Aorta (tissue), 5 donors: ENCODE measurements around the gene MTG1. TPM values are rescaled to one million over a fixed set of nuclear protein-coding genes. Genes with fewer than 3 reads are reported as not detected.
"Not testable (repeated sequence)": the region's sequence is repeated elsewhere in the genome, so short reads cannot be mapped to it uniquely, and the experiment has no call there.

Source experiments
- ATAC-seq: fragments of 200-7000 bp; cut with Tn5 transposase; one replicate; pipeline ENCODE4 v1.9.1; 2022; ENCODE audit warnings: moderate library complexity; ENCODE audit not compliant: low FRiP score
- DNase-seq, 2 donors: peaks; one replicate each; pipeline ENCODE4 v3.0.0-alpha.2; 2020
- H3K27ac ChIP-seq, 2 donors: one replicate each; pipeline ENCODE4 v1.5.1; 2013; ENCODE audit warnings: low read length in 2 of 2, mild to moderate bottlenecking in 2 of 2, moderate library complexity in 2 of 2, control low read depth in 1 of 2, inconsistent platforms in 1 of 2, low read depth in 1 of 2
- H3K27me3 ChIP-seq, 2 donors: one replicate each; pipeline ENCODE4 v1.6.1; 2013; ENCODE audit warnings: control low read depth in 1 of 2, low read length in 1 of 2, mild to moderate bottlenecking in 1 of 2, moderate library complexity in 1 of 2; ENCODE audit not compliant: insufficient read depth in 2 of 2, control insufficient read depth in 1 of 2
- H3K36me3 ChIP-seq, 2 donors: one replicate each; pipeline ENCODE4 v1.6.1; 2013; ENCODE audit warnings: control low read depth in 1 of 2, low read length in 1 of 2, mild to moderate bottlenecking in 1 of 2; ENCODE audit not compliant: insufficient read depth in 2 of 2, control insufficient read depth in 1 of 2
- H3K4me1 ChIP-seq, 2 donors: one replicate each; pipeline ENCODE4 v1.6.1; 2013; ENCODE audit warnings: low read length in 2 of 2, control low read depth in 1 of 2, mild to moderate bottlenecking in 1 of 2, moderate library complexity in 1 of 2; ENCODE audit not compliant: insufficient read depth in 2 of 2, control insufficient read depth in 1 of 2
- H3K4me3 ChIP-seq, 2 donors: one replicate each; pipeline ENCODE4 v1.5.1; 2013; ENCODE audit warnings: low read length in 2 of 2, control low read depth in 1 of 2, mild to moderate bottlenecking in 1 of 2
- H3K9me3 ChIP-seq: one replicate; pipeline ENCODE4 v1.6.1; 2013; ENCODE audit warnings: mild to moderate bottlenecking, low read length; ENCODE audit not compliant: control insufficient read depth
- WGBS, 2 donors: extraction: QIAGEN DNeasy Blood & Tissue Kit; methylation state at CpG; one replicate each; pipeline ENCODE4 v1.1.7; 2013; 5-methylcytosine and 5-hydroxymethylcytosine counted together
- intact Hi-C, 2 donors: fragments of 100-400 bp; cut with DNase I; formaldehyde crosslinking; loops; one replicate each; pipeline versions ENCODE4 v1.14.2 to v1.15.0; 2022
- polyA plus RNA-seq, 2 donors: library from polyadenylated mRNA; stranded (reverse); fragments of 200-250 nt; gene quantifications; one replicate each; pipeline ENCODE4 v1.2.3, GENCODE V29; 2013
- total RNA-seq, 2 donors: library from RNA; stranded (reverse); fragmentation: NEBNext Ultra II Directional; extraction: Animal tissue kit (Norgen Biotek cat#: 25700); gene quantifications; one replicate each; pipeline ENCODE4 v1.2.1, GENCODE V29; 2021
- donor health status: healthy with polysubstance abuse.
- donor health status: Bipolar disorder and iron deficiency.
- donor health status: DM: no; HTN: no; CAD: no.
- donor health status: DM: no; HTN: no; CAD: no.
- donor health status: DM: yes; HTN: yes; CAD: no.

The MTG1 gene
- total and polyA plus RNA-seq, 4 donors: 13.1 to 39.3 (median 31.0) TPM

GRCh38 chr10:133364645-133365431 is 29.1 kb upstream of the MTG1 start:
- ATAC-seq (no peak), DNase-seq (peak in 1 of 2 donors; percentile 69)
- intact Hi-C loops: no loop called here
- 86 to 89% methylated on average over 29 of the region's 29 CpGs for WGBS, 2 donors
- no peaks in the 10 kb centered on the region for H3K27me3 ChIP-seq
- H3K27ac ChIP-seq: no peak overlapping the region
- no peaks in the 10 kb centered on the region for H3K9me3 ChIP-seq
- no peaks in the 10 kb centered on the region for H3K4me1 ChIP-seq
- H3K4me3 ChIP-seq: no peak overlapping the region
- H3K36me3 ChIP-seq: peaks cover 8 to 10% of the 10 kb centered on the region in 2 donors

GRCh38 chr10:133365461-133366129 is 28.4 kb upstream of the MTG1 start:
- H3K36me3 ChIP-seq: peaks cover 8 to 10% of the 10 kb centered on the region in 2 donors
- no peaks in the 10 kb centered on the region for H3K9me3 ChIP-seq
- ATAC-seq (no peak), DNase-seq (no peak)
- no peaks in the 10 kb centered on the region for H3K27me3 ChIP-seq
- intact Hi-C loops: no loop called here
- no peaks in the 10 kb centered on the region for H3K4me1 ChIP-seq
- WGBS, 2 donors: 88% methylated on average over 13 of the region's 13 CpGs
- no peak overlapping the region for H3K4me3 ChIP-seq
- no peak overlapping the region for H3K27ac ChIP-seq

GRCh38 chr10:133366130-133366478 is 27.9 kb upstream of the MTG1 start:
- DNase-seq: no peak
- H3K9me3 ChIP-seq: no peaks in the 10 kb centered on the region
- H3K4me3 ChIP-seq: no peak overlapping the region
- peaks cover 8 to 10% of the 10 kb centered on the region in 2 donors for H3K36me3 ChIP-seq
- H3K27ac ChIP-seq: no peak overlapping the region
- no peaks in the 10 kb centered on the region for H3K27me3 ChIP-seq
- 84 to 85% methylated on average over 17 of the region's 17 CpGs for WGBS, 2 donors
- no peak for ATAC-seq
- H3K4me1 ChIP-seq: no peaks in the 10 kb centered on the region
- intact Hi-C loops: no loop called here

DNA sequence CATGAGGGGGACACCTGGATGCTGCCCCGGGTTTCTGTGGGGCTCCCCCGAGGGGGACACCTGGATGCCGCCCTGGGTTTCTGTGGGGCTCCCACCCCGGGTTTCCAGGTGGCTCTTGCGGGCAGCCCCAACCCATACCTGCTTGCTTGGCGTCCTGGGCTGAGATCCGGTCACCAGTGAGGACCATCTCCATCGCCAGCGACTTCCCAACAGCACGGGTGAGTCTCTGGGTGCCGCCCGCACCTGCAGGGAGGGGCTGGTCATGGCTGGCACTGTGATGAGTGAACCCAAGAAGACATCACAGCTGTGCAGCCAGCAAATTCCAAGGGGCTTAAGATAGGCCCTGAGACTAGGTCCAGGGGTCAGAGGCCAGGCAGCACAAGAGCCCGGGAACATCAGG is 27.2 kb upstream of the MTG1 start:
- Histone ChIP-seq H3K4me3 (no peak overlapping the region), H3K9me3 (no peaks in the 10 kb centered on the region), H3K27me3 (no peaks in the 10 kb centered on the region), H3K4me1 (no peaks in the 10 kb centered on the region), H3K36me3 (peaks cover 8 to 10% of the 10 kb centered on the region in 2 donors), H3K27ac (no peak overlapping the region)
- ATAC-seq: no peak
- 94 to 96% methylated on average over 13 of the region's 13 CpGs for whole genome bisulfite sequencing, 2 donors
- intact Hi-C loops: no loop called here
- no peak for DNase-seq

DNA sequence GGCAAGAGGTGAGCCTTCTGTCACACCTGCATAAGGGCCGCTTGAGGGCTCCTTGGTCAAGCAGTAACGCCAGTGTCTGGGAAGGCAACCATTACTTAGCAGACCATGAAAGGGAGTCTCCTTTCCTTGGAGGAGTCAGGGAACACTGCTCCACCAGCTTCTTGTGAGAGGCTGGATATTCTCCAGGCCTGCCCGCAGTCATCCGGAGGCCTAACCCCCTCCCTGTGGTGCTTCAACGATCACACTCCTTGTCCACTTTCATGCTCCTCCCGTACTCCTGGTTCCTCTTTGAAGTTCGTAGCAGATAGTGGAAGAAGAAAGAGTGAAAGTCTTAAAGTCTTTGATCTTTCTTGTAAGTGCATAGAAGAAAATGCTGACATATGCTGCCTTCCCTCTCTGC is 26.5 kb upstream of the MTG1 start:
- H3K4me3 ChIP-seq, DNase-seq, H3K36me3 ChIP-seq, ATAC-seq, intact Hi-C loops, H3K27me3 ChIP-seq, H3K9me3 ChIP-seq, H3K4me1 ChIP-seq, H3K27ac ChIP-seq: not testable (repeated sequence)
- WGBS, 2 donors: 87 to 94% methylated on average over 3 to 4 of the region's 7 CpGs

GRCh38 chr10:133368153-133368552 is 25.8 kb upstream of the MTG1 start:
- intact Hi-C loops: no loop called here
- Histone ChIP-seq H3K36me3 (peaks cover 8 to 10% of the 10 kb centered on the region in 2 donors), H3K4me3 (no peak overlapping the region), H3K4me1 (no peaks in the 10 kb centered on the region), H3K9me3 (no peaks in the 10 kb centered on the region), H3K27me3 (no peaks in the 10 kb centered on the region), H3K27ac (no peak overlapping the region)
- DNase-seq (peak in 1 of 2 donors; percentile 61), ATAC-seq (no peak)
- WGBS, 2 donors: 90 to 91% methylated on average over 7 of the region's 7 CpGs

DNA sequence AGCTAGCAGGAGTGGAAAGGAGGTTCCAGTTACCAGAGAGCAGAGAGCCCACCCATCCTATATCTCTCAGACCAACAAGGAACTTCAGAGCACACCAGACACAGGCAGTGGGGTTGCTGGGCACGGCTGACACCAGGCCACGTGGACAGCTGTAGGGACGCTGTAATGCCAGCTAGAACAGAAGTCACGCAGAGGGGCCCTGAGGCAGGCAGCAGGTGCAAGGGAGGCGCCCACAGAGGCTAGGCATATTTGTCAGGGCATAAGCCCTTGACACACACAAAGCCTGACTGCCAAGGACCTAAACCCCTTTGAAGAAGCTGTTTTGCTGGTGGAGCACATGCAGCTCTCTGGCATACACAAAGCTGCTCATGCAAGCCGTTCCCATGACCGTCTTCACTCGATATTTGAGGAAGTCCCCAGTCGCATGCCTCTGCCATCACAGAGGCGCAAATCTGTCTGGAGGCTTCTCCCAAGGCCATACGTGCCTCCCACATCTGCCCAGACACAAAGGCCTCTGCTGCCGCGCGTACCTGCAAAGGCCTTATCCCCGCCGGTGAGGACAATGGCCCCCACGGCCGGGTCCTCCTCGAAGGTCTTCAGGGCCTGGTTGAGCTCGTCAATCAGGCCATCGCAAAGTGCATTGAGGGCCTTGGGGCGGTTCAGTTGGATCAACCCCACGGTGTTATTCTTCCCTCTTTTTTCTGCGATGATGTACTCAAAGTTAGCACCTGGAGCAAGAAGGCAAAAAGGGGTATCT is 23.7 kb upstream of the MTG1 start:
- H3K9me3 ChIP-seq: no peaks in the 10 kb centered on the region
- no peak overlapping the region for H3K27ac ChIP-seq
- DNase-seq (peak in 1 of 2 donors; percentile 70), ATAC-seq (no peak)
- WGBS, 2 donors: 89 to 91% methylated on average over 24 of the region's 24 CpGs
- H3K4me3 ChIP-seq: no peak overlapping the region
- no peaks in the 10 kb centered on the region for H3K27me3 ChIP-seq
- peaks cover 8 to 10% of the 10 kb centered on the region in 2 donors for H3K36me3 ChIP-seq
- intact Hi-C loops: loop anchor here in 1 of 2 donors (5.0 kb wide), 1 partner anchor 58 kb away; no protein-coding TSS in a partner anchor
- H3K4me1 ChIP-seq: no peaks in the 10 kb centered on the region

DNA sequence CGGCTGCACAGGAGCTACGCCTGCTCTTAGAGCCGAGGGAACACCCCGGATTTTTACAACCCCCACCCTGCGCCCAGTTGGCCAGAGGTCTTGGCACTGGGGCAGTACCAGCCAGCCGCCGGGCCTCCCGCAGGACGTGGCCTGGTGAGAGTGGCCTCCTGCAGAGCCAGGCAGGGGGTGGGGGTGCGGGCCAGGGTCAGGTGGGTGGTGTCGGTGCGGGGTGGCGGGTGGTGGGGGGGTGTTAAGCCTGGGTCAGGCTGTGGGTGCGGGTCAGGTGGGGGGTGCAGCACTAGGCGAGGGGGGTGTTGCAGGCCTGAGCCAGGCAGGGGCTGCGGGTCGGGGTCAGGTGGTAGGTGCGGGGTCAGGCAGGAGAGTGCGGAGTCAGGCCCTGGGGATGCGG is 21.4 kb upstream of the MTG1 start:
- H3K4me3 ChIP-seq: peak overlapping the region; percentile 74 to 87
- ATAC-seq: no peak
- no peaks in the 10 kb centered on the region for H3K4me1 ChIP-seq
- peaks cover 3 to 5% of the 10 kb centered on the region in 2 donors for H3K36me3 ChIP-seq
- no peaks in the 10 kb centered on the region for H3K27me3 ChIP-seq
- intact Hi-C loops: loop anchor here in 1 of 2 donors (5.0 kb wide), 1 partner anchor 60 kb away; no protein-coding TSS in a partner anchor
- H3K27ac ChIP-seq: no peak overlapping the region
- H3K9me3 ChIP-seq: no peaks in the 10 kb centered on the region
- WGBS, 2 donors: 33 to 34% methylated on average over 15 to 20 of the region's 20 CpGs
- DNase-seq: peak in 1 of 2 donors; percentile 76
